SK-N-SH treated with all-trans-retinoic acid at 6 μM for 48 hours (cell line): ENCODE data around the gene ESYT1.

Experiments used
- ARNTL ChIP-seq: fragments of 450-650 bp; formaldehyde crosslinking; IDR thresholded peaks from 2 replicates; pipeline ENCODE4 v1.5.0; 2020; ENCODE audit warnings: low read depth, mild to moderate bottlenecking, moderate library complexity, borderline replicate concordance
- BACH2 ChIP-seq: fragments of 250-450 bp; sonication (Bioruptor Pico); IDR thresholded peaks from 2 replicates; pipeline ENCODE4 v1.9.0; 2021; ENCODE audit warnings: mild to moderate bottlenecking, borderline replicate concordance
- CSDC2 ChIP-seq: fragments of 250-450 bp; sonication (Bioruptor Pico); IDR thresholded peaks from 2 replicates; pipeline ENCODE4 v1.5.0; 2020; ENCODE audit warnings: mild to moderate bottlenecking, moderate library complexity
- ESRRG ChIP-seq: fragments of 250-450 bp; sonication (Bioruptor Pico); IDR thresholded peaks from 2 replicates; pipeline ENCODE4 v1.6.1; 2021; ENCODE audit warnings: mild to moderate bottlenecking
- RARB ChIP-seq: fragments of 250-450 bp; sonication (Bioruptor Pico); IDR thresholded peaks from 2 replicates; pipeline ENCODE4 v1.8.0; 2021; ENCODE audit warnings: mild to moderate bottlenecking, moderate library complexity
- TOX ChIP-seq: fragments of 250-450 bp; sonication (Bioruptor Pico); IDR thresholded peaks from 2 replicates; pipeline ENCODE4 v1.8.0; 2021; ENCODE audit warnings: mild to moderate bottlenecking, moderate library complexity, borderline replicate concordance
- ZFP30 ChIP-seq: fragments of 450-650 bp; formaldehyde crosslinking; IDR thresholded peaks from 2 replicates; pipeline ENCODE4 v1.5.0; 2022; ENCODE audit warnings: mild to moderate bottlenecking, moderate library complexity
- ZNF565 ChIP-seq: fragments of 450-650 bp; formaldehyde crosslinking; conservative IDR thresholded peaks from 2 replicates; pipeline ENCODE4 v1.5.0; 2020; ENCODE audit warnings: low read depth, mild to moderate bottlenecking, moderate library complexity
- ZNF70 ChIP-seq: fragments of 450-650 bp; formaldehyde crosslinking; IDR thresholded peaks from 2 replicates; pipeline ENCODE4 v1.5.0; 2020; ENCODE audit warnings: mild to moderate bottlenecking, moderate library complexity
- ZNF8 ChIP-seq: fragments of 450-650 bp; formaldehyde crosslinking; IDR thresholded peaks from 2 replicates; pipeline ENCODE4 v1.5.0; 2020; ENCODE audit warnings: mild to moderate bottlenecking, moderate library complexity
- TF ChIP-seq, protein P1 (sequence below): fragments of 250-450 bp; sonication (Bioruptor Pico); IDR thresholded peaks from 2 replicates; pipeline ENCODE4 v1.5.1; 2020; ENCODE audit warnings: low read depth, mild to moderate bottlenecking, moderate library complexity
- TF ChIP-seq, protein P2 (sequence below): fragments of 250-450 bp; sonication (Bioruptor Pico); IDR thresholded peaks from 2 replicates; pipeline ENCODE4 v1.8.0; 2020; ENCODE audit warnings: mild to moderate bottlenecking, moderate library complexity, borderline replicate concordance

DNA sequence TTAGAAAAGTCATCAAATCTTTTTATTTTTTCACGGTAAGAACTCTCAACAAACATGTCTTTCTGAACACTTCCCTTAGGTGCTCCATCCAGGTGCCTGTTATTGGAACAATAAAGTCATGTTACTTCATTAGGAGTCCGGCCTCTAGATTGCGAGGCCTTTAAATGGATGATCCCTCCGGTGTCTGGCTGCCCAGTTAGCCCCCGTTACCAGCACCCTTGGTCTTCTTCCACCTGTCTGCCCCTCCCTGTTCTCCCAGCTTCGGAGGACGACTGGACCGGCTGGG lies 24.3 kb upstream of the ESYT1 start:
- TF ChIP-seq ZNF565 (CRISPR knock-in tag) (no peak), ARNTL (CRISPR knock-in tag) (no peak), ZNF70 (CRISPR knock-in tag) (no peak), ESRRG (CRISPR knock-in tag) (no peak), TOX (CRISPR knock-in tag) (no peak), ZFP30 (no peak), BACH2 (no peak), RARB (CRISPR knock-in tag) (no peak), ZNF8 (CRISPR knock-in tag) (no peak), CSDC2 (CRISPR knock-in tag) (no peak)
- TF ChIP-seq, protein P1, sequence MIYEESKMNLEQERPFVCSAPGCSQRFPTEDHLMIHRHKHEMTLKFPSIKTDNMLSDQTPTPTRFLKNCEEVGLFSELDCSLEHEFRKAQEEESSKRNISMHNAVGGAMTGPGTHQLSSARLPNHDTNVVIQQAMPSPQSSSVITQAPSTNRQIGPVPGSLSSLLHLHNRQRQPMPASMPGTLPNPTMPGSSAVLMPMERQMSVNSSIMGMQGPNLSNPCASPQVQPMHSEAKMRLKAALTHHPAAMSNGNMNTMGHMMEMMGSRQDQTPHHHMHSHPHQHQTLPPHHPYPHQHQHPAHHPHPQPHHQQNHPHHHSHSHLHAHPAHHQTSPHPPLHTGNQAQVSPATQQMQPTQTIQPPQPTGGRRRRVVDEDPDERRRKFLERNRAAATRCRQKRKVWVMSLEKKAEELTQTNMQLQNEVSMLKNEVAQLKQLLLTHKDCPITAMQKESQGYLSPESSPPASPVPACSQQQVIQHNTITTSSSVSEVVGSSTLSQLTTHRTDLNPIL (CRISPR knock-in tag) = no peak
- TF ChIP-seq, protein P2, sequence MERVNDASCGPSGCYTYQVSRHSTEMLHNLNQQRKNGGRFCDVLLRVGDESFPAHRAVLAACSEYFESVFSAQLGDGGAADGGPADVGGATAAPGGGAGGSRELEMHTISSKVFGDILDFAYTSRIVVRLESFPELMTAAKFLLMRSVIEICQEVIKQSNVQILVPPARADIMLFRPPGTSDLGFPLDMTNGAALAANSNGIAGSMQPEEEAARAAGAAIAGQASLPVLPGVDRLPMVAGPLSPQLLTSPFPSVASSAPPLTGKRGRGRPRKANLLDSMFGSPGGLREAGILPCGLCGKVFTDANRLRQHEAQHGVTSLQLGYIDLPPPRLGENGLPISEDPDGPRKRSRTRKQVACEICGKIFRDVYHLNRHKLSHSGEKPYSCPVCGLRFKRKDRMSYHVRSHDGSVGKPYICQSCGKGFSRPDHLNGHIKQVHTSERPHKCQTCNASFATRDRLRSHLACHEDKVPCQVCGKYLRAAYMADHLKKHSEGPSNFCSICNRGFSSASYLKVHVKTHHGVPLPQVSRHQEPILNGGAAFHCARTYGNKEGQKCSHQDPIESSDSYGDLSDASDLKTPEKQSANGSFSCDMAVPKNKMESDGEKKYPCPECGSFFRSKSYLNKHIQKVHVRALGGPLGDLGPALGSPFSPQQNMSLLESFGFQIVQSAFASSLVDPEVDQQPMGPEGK (CRISPR knock-in tag) = no peak
